Activated T-helper 2 cell treated with anti-CD3 and anti-CD28 coated beads, Interferon-gamma antibody, Interleukin-2, Interleukin-4, amounts not matched to agents 10 μg/mL and 5 μg/mL and 100 μg/mL, durations not matched to agents 14 hours and 24 hours and 36 hours (primary cell): Measurements from ENCODE around the gene AUP1. TPM values are rescaled to one million over a fixed set of nuclear protein-coding genes. Genes with fewer than 3 reads are reported as not detected.

ENCODE experiments used
- DNase-seq: peaks from one replicate; pipeline ENCODE4 v3.0.0; 2021; ENCODE audit warnings: low spot score
- H3K27ac Mint-ChIP-seq: one replicate; pipeline ENCODE4 v1.8.0; 2021; ENCODE audit warnings: mixed read lengths
- H3K27me3 Mint-ChIP-seq: one replicate; pipeline ENCODE4 v1.8.0; 2021; ENCODE audit warnings: low read depth, mixed read lengths
- H3K36me3 Mint-ChIP-seq: one replicate; pipeline ENCODE4 v1.8.0; 2021; ENCODE audit warnings: low read depth, mixed read lengths
- H3K4me1 Mint-ChIP-seq: one replicate; pipeline ENCODE4 v1.8.0; 2021; ENCODE audit warnings: low read depth, mixed read lengths
- H3K4me3 Mint-ChIP-seq: one replicate; pipeline ENCODE4 v1.8.0; 2021; ENCODE audit warnings: low read depth, mild to moderate bottlenecking, moderate library complexity, mixed read lengths
- H3K9me3 Mint-ChIP-seq: one replicate; pipeline ENCODE4 v1.8.0; 2021; ENCODE audit warnings: mixed read lengths
- intact Hi-C: fragments of 100-400 bp; cut with micrococcal nuclease; formaldehyde crosslinking; loops from one replicate; pipeline ENCODE4 v1.15.1; 2023
- total RNA-seq: library from RNA; stranded (reverse); gene quantifications from 2 replicates; pipeline ENCODE4 v1.2.3, GENCODE V29; 2022

AUP1 gene
- total RNA-seq, 1 donor from 2014 or later = 155 TPM

GRCh38 chr2:74540291-74540690, 10.8 kb upstream of the AUP1 start:
- H3K4me1 Mint-ChIP-seq = peaks cover 8% of the 10 kb centered on the region
- no peak overlapping the region for H3K27ac Mint-ChIP-seq
- intact Hi-C loops = no loop called here
- H3K4me3 Mint-ChIP-seq = no peak overlapping the region
- peaks cover 19% of the 10 kb centered on the region for H3K27me3 Mint-ChIP-seq
- H3K9me3 Mint-ChIP-seq = no peaks in the 10 kb centered on the region
- no peaks in the 10 kb centered on the region for H3K36me3 Mint-ChIP-seq
- DNase-seq = no peak

GRCh38 chr2:74538881-74539339, 9.4 kb upstream of the AUP1 start:
- no peaks in the 10 kb centered on the region for H3K36me3 Mint-ChIP-seq
- H3K27me3 Mint-ChIP-seq = peaks cover 13% of the 10 kb centered on the region
- DNase-seq = no peak
- H3K4me1 Mint-ChIP-seq = peaks cover 8% of the 10 kb centered on the region
- no peak overlapping the region for H3K27ac Mint-ChIP-seq
- no peaks in the 10 kb centered on the region for H3K9me3 Mint-ChIP-seq
- intact Hi-C loops = no loop called here
- H3K4me3 Mint-ChIP-seq = no peak overlapping the region

GRCh38 chr2:74537140-74537539, 7.6 kb upstream of the AUP1 start:
- peaks cover 7% of the 10 kb centered on the region for H3K36me3 Mint-ChIP-seq
- no peak overlapping the region for H3K4me3 Mint-ChIP-seq
- intact Hi-C loops = no loop called here
- H3K4me1 Mint-ChIP-seq = peaks cover 10% of the 10 kb centered on the region
- no peaks in the 10 kb centered on the region for H3K9me3 Mint-ChIP-seq
- no peak overlapping the region for H3K27ac Mint-ChIP-seq
- peaks cover 9% of the 10 kb centered on the region for H3K27me3 Mint-ChIP-seq
- DNase-seq = no peak

- peaks cover 17% of the 10 kb centered on the region for H3K4me1 Mint-ChIP-seq
- H3K27ac Mint-ChIP-seq = no peak overlapping the region
- DNase-seq = no peak
- no peaks in the 10 kb centered on the region for H3K9me3 Mint-ChIP-seq
- H3K27me3 Mint-ChIP-seq = peaks cover 9% of the 10 kb centered on the region
- peaks cover 13% of the 10 kb centered on the region for H3K36me3 Mint-ChIP-seq
- intact Hi-C loops = no loop called here
- H3K4me3 Mint-ChIP-seq = no peak overlapping the region
These were observed 6.9 kb upstream of the AUP1 start for GRCh38 chr2:74536166-74536950.

GRCh38 chr2:74535440-74535965, 6.0 kb upstream of the AUP1 start:
- intact Hi-C loops = no loop called here
- Mint-ChIP-seq H3K9me3 (no peaks in the 10 kb centered on the region), H3K4me3 (no peak overlapping the region), H3K36me3 (peaks cover 20% of the 10 kb centered on the region), H3K27me3 (peaks cover 9% of the 10 kb centered on the region), H3K27ac (no peak overlapping the region), H3K4me1 (peaks cover 25% of the 10 kb centered on the region)
- DNase-seq = no peak

GRCh38 chr2:74534411-74534810, 4.9 kb upstream of the AUP1 start:
- Mint-ChIP-seq H3K27me3 (peaks cover 9% of the 10 kb centered on the region), H3K27ac (no peak overlapping the region), H3K9me3 (no peaks in the 10 kb centered on the region), H3K4me3 (no peak overlapping the region), H3K4me1 (peaks cover 26% of the 10 kb centered on the region), H3K36me3 (peaks cover 20% of the 10 kb centered on the region)
- intact Hi-C loops = loop anchor here (5.0 kb wide), 1 partner anchor 37 kb away; the partner anchor contains the start of gene LBX2
- DNase-seq = no peak

GRCh38 chr2:74533464-74533863, 4.0 kb upstream of the AUP1 start:
- peaks cover 21% of the 10 kb centered on the region for H3K4me1 Mint-ChIP-seq
- intact Hi-C loops = loop anchor here (5.0 kb wide), 1 partner anchor 36 kb away; the partner anchor contains the start of gene LBX2
- peaks cover 28% of the 10 kb centered on the region for H3K36me3 Mint-ChIP-seq
- H3K27ac Mint-ChIP-seq = no peak overlapping the region
- H3K27me3 Mint-ChIP-seq = peaks cover 9% of the 10 kb centered on the region
- no peak overlapping the region for H3K4me3 Mint-ChIP-seq
- DNase-seq = no peak
- no peaks in the 10 kb centered on the region for H3K9me3 Mint-ChIP-seq

- H3K9me3 Mint-ChIP-seq = no peaks in the 10 kb centered on the region
- peaks cover 30% of the 10 kb centered on the region for H3K4me1 Mint-ChIP-seq
- H3K4me3 Mint-ChIP-seq = peak overlapping the region; percentile 68
- intact Hi-C loops = loop anchor here (5.0 kb wide), 1 partner anchor 35 kb away; the partner anchor contains the start of gene LBX2
- peaks cover under 1% of the 10 kb centered on the region for H3K27me3 Mint-ChIP-seq
- no peak for DNase-seq
- peak overlapping the region; percentile 66 for H3K27ac Mint-ChIP-seq
- peaks cover 40% of the 10 kb centered on the region for H3K36me3 Mint-ChIP-seq
These were observed 2.7 kb upstream of the AUP1 start for GRCh38 chr2:74532222-74532621.

- no peaks in the 10 kb centered on the region for H3K9me3 Mint-ChIP-seq
- peaks cover 35% of the 10 kb centered on the region for H3K4me1 Mint-ChIP-seq
- intact Hi-C loops = loop anchor here (2.0 to 5.0 kb wide), 2 partner anchors 17 to 34 kb away; partner anchors contain the start of gene LBX2
- no peaks in the 10 kb centered on the region for H3K27me3 Mint-ChIP-seq
- peak overlapping the region; percentile 99 for H3K4me3 Mint-ChIP-seq
- H3K27ac Mint-ChIP-seq = peak overlapping the region; percentile 96
- H3K36me3 Mint-ChIP-seq = peaks cover 46% of the 10 kb centered on the region
- DNase-seq = no peak
These were observed 2.2 kb upstream of the AUP1 start for GRCh38 chr2:74531666-74532065.

GRCh38 chr2:74530239-74531187, 1.0 kb upstream of the AUP1 start:
- DNase-seq = peak; percentile 33
- intact Hi-C loops = loop anchor here (2.0 to 5.0 kb wide), 2 partner anchors 18 to 33 kb away; partner anchors contain the start of gene LBX2
- Mint-ChIP-seq H3K4me3 (peak overlapping the region; percentile 99), H3K9me3 (no peaks in the 10 kb centered on the region), H3K36me3 (peaks cover 56% of the 10 kb centered on the region), H3K27ac (peak overlapping the region; percentile 96), H3K27me3 (no peaks in the 10 kb centered on the region), H3K4me1 (peaks cover 41% of the 10 kb centered on the region)

GRCh38 chr2:74528600-74529356, 728 bp downstream of the AUP1 start:
- H3K4me3 Mint-ChIP-seq = peak overlapping the region; percentile 99
- H3K27ac Mint-ChIP-seq = peak overlapping the region; percentile 96
- intact Hi-C loops = loop anchor here (1.0 to 2.0 kb wide), 7 partner anchors 14 to 74 kb away; partner anchors contain the start of genes DOK1, INO80B, PCGF1 and TLX2
- H3K36me3 Mint-ChIP-seq = peaks cover 60% of the 10 kb centered on the region
- no peak for DNase-seq
- H3K4me1 Mint-ChIP-seq = peaks cover 41% of the 10 kb centered on the region
- no peaks in the 10 kb centered on the region for H3K9me3 Mint-ChIP-seq
- no peaks in the 10 kb centered on the region for H3K27me3 Mint-ChIP-seq

- Mint-ChIP-seq H3K36me3 (peaks cover 59% of the 10 kb centered on the region), H3K4me3 (peak overlapping the region; percentile 99), H3K27me3 (no peaks in the 10 kb centered on the region), H3K27ac (no peak overlapping the region), H3K4me1 (peaks cover 41% of the 10 kb centered on the region), H3K9me3 (no peaks in the 10 kb centered on the region)
- intact Hi-C loops = loop anchor here (2.0 kb wide), 2 partner anchors 13 to 73 kb away; partner anchors contain the start of genes INO80B and TLX2
- DNase-seq = no peak
These were observed 1.8 kb downstream of the AUP1 start for GRCh38 chr2:74527741-74528140.
